H1 (cell line): ENCODE data around the gene ARAP3. TPM values are rescaled to one million over a fixed set of nuclear protein-coding genes. Genes with fewer than 3 reads are reported as not detected.

Experiments used
- BRCA1 ChIP-seq: IDR thresholded peaks from 2 replicates; pipeline ENCODE4 v1.6.1; 2012; ENCODE audit warnings: low read depth, low read length, improper control_type of control experiment
- CBX5 ChIP-seq: fragments of 300-800, 300-1000 bp; sonication (generic); IDR thresholded peaks from 2 replicates; pipeline ENCODE4 v1.7.1; 2016; ENCODE audit warnings: antibody characterized with exemption, low read length, low read depth
- EGR1 ChIP-seq: IDR thresholded peaks from 2 replicates; pipeline ENCODE4 v1.6.1; 2011; ENCODE audit warnings: low read depth, low read length, borderline replicate concordance
- EP300 ChIP-seq, 2 experiments: IDR thresholded peaks; 1 replicate in 1 of 2; 2 replicates in 1 of 2; pipeline ENCODE4 v1.6.1; 2011 to 2012; ENCODE audit warnings: low read depth in 2 of 2, low read length in 2 of 2, mild to moderate bottlenecking in 2 of 2, borderline replicate concordance in 1 of 2, inconsistent platforms in 1 of 2, moderate library complexity in 1 of 2
- EZH2 ChIP-seq: fragments of 200-600 bp; sonication (generic); IDR thresholded peaks from 2 replicates; pipeline ENCODE4 v1.7.1; 2012; ENCODE audit warnings: low read depth, mild to moderate bottlenecking, moderate library complexity, low read length, inconsistent platforms; ENCODE audit not compliant: severe bottlenecking
- GABPA ChIP-seq: IDR thresholded peaks from 2 replicates; pipeline ENCODE4 v1.6.1; 2011; ENCODE audit warnings: mild to moderate bottlenecking, low read length, moderate library complexity, borderline replicate concordance; ENCODE audit not compliant: insufficient read depth
- JUN ChIP-seq: IDR thresholded peaks from 2 replicates; pipeline ENCODE4 v1.6.1; 2011; ENCODE audit warnings: low read depth, mild to moderate bottlenecking, improper control_type of control experiment, low read length
- JUND ChIP-seq: IDR thresholded peaks from 2 replicates; pipeline ENCODE4 v1.6.1; 2011; ENCODE audit warnings: mild to moderate bottlenecking, improper control_type of control experiment, low read length
- KDM1A ChIP-seq: fragments of 200-600, 300-600 bp; sonication (generic); IDR thresholded peaks from 2 replicates; pipeline ENCODE4 v1.7.1; 2016; ENCODE audit warnings: mild to moderate bottlenecking, low read length, borderline replicate concordance
- POLR2A ChIP-seq, 2 experiments: IDR thresholded peaks; 1 replicate in 1 of 2; 2 replicates in 1 of 2; pipeline ENCODE4 v1.6.1; 2011; ENCODE audit warnings: low read depth in 2 of 2, low read length in 2 of 2, mild to moderate bottlenecking in 2 of 2; ENCODE audit errors: control extremely low read depth in 1 of 2
- RXRA ChIP-seq: IDR thresholded peaks from 2 replicates; pipeline ENCODE4 v1.6.1; 2011; ENCODE audit warnings: low read depth, mild to moderate bottlenecking, low read length, moderate library complexity; ENCODE audit not compliant: insufficient read depth
- SAP30 ChIP-seq: fragments of 300-600 bp; sonication (generic); IDR thresholded peaks from 2 replicates; pipeline ENCODE4 v1.7.1; 2012; ENCODE audit warnings: low read length, moderate library complexity, mild to moderate bottlenecking, inconsistent platforms; ENCODE audit not compliant: insufficient read depth, insufficient replicate concordance
- SIN3A ChIP-seq, 2 experiments: IDR thresholded peaks in 1 of 2; conservative IDR thresholded peaks in 1 of 2; 2 replicates each; pipeline ENCODE4 v1.6.1; 2011 to 2012; ENCODE audit warnings: low read length in 2 of 2, improper control_type of control experiment in 1 of 2, low read depth in 1 of 2, mild to moderate bottlenecking in 1 of 2
- SIX5 ChIP-seq: IDR thresholded peaks from 2 replicates; pipeline ENCODE4 v1.6.1; 2011; ENCODE audit warnings: mild to moderate bottlenecking, low read depth, low read length
- SP1 ChIP-seq: IDR thresholded peaks from 2 replicates; pipeline ENCODE4 v1.6.1; 2011; ENCODE audit warnings: low read depth, low read length
- SP2 ChIP-seq: IDR thresholded peaks from 2 replicates; pipeline ENCODE4 v1.6.1; 2012; ENCODE audit warnings: mild to moderate bottlenecking, low read length, inconsistent platforms
- SP4 ChIP-seq: IDR thresholded peaks from 2 replicates; pipeline ENCODE4 v1.6.1; 2012; ENCODE audit warnings: low read length, inconsistent platforms
- SRF ChIP-seq: IDR thresholded peaks from 2 replicates; pipeline ENCODE4 v1.6.1; 2011; ENCODE audit warnings: mild to moderate bottlenecking, low read depth, low read length, moderate library complexity
- SUZ12 ChIP-seq: fragments of 200-600 bp; sonication (generic); IDR thresholded peaks from 2 replicates; pipeline ENCODE4 v1.6.1; 2012; ENCODE audit warnings: mild to moderate bottlenecking, inconsistent platforms, low read length, moderate library complexity, mixed read lengths
- TCF12 ChIP-seq: IDR thresholded peaks from 2 replicates; pipeline ENCODE4 v1.6.1; 2011; ENCODE audit warnings: low read depth, mild to moderate bottlenecking, low read length
- TEAD4 ChIP-seq: IDR thresholded peaks from 2 replicates; pipeline ENCODE4 v1.6.1; 2012; ENCODE audit warnings: low read depth, low read length, inconsistent platforms, mixed read lengths
- ZNF274 ChIP-seq: IDR thresholded peaks from 2 replicates; pipeline ENCODE4 v1.7.0; 2012; ENCODE audit warnings: low read length, borderline replicate concordance; ENCODE audit errors: extremely low read depth
- polyA plus RNA-seq, 7 experiments: library from polyadenylated mRNA; depleted of rRNA in 3 of 7; stranded (reverse) in 5 of 7; unstranded in 2 of 7; fragments of >200 nt in 5 of 7; fragments of 200-250 nt in 2 of 7; gene quantifications; 1 replicate in 5 of 7; 2 replicates in 1 of 7; 4 replicates in 1 of 7; pipeline versions ENCODE4 v1.2.1 to v1.2.3, GENCODE V29; 2011 to 2013; ENCODE audit warnings: missing spikeins in 2 of 7, mixed read lengths in 2 of 7
- total RNA-seq: library from RNA; stranded (reverse); fragmentation: NEBNext Ultra II Directional; extraction: Animal tissue kit (Norgen Biotek cat#: 25700); gene quantifications from 2 replicates; pipeline ENCODE4 v1.2.1, GENCODE V29; 2021
- TF ChIP-seq, protein P1 (sequence below): IDR thresholded peaks from 2 replicates; pipeline ENCODE4 v1.6.1; 2011; ENCODE audit warnings: low read length, improper control_type of control experiment
- TF ChIP-seq, protein P2 (sequence below): IDR thresholded peaks from 2 replicates; pipeline ENCODE4 v1.6.1; 2011; ENCODE audit warnings: low read depth, mild to moderate bottlenecking, low read length; ENCODE audit not compliant: insufficient read depth

ARAP3 gene
- total and polyA plus RNA-seq, 2 of the 8 experiments (the other 6 are each of a cell fraction or from before 2014, with no cell fraction given) = 14.4 to 48.6 TPM

DNA sequence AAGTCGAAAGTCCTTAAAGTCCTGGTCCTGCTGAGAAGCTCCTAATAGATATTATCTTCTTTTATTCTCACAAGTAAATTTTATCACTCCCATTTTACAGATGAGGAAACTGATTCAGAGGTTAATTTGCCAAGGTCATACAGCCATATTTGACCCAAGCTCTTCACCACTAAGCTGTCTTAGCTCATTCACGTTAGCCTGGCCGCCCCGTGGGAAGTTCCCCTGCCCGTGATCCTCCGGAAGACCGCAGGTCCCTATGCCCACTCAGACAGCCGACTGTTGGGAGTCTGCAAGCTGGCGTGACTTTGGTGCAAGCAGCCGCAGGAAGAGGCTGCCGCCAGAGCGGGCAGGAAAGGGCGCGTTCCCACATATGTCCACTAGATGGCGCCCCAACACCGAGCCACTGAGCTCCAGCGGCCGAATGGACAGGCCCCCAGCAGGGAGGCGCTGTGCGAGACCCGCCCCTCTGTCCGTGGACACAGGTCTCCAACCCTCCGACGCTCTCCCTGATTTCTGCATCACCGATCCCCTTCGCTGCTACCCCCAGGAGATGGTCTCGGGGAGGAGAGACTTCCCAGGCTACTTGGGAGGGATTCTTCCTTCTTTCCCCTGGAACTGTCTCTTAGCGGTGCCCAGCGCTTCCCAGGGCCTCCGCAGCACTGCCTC lies 10.0 kb upstream of the ARAP3 start (continued):
- peak; percentile 57 for TF ChIP-seq SAP30
- peak in 1 of 2 experiments; percentile 87; a peak in 1 of 4 replicates for TF ChIP-seq SIN3A (conservative IDR thresholded peaks at IDR 0.05 in 1 of 2, IDR thresholded peaks at IDR 0.05 in 1 of 2; ENCODE audit: low read depth in 1 of 2, low read length in 2 of 2)
- TF ChIP-seq SP2 = no peak
- no peak for TF ChIP-seq BRCA1
- TF ChIP-seq ZNF274 = no peak
- no peak for TF ChIP-seq RXRA
- no peak for TF ChIP-seq EGR1
- peak; percentile 98 for TF ChIP-seq KDM1A
- no peak for TF ChIP-seq JUND
- TF ChIP-seq GABPA = no peak
- TF ChIP-seq SUZ12 = no peak
- TF ChIP-seq SP4 = peak; percentile 41; the same call in 1 of the 2 replicates
- TF ChIP-seq TEAD4 = no peak
- TF ChIP-seq SRF = no peak
- TF ChIP-seq POLR2A (IDR thresholded peaks at IDR 0.05; ENCODE audit: control extremely low read depth in 1 of 2, low read depth in 2 of 2, low read length in 2 of 2) = no peak
- no peak for TF ChIP-seq EP300 (IDR thresholded peaks at IDR 0.05; ENCODE audit: borderline replicate concordance in 1 of 2, low read depth in 2 of 2, low read length in 2 of 2)
- no peak for TF ChIP-seq TCF12
- no peak for TF ChIP-seq SIX5
- no peak for TF ChIP-seq CBX5
- 0 out of 2 replicates have a peak, but pooled peaks have one; percentile 18 for TF ChIP-seq SP1
- no peak for TF ChIP-seq JUN
- no peak for TF ChIP-seq EZH2
- TF ChIP-seq, protein P1, sequence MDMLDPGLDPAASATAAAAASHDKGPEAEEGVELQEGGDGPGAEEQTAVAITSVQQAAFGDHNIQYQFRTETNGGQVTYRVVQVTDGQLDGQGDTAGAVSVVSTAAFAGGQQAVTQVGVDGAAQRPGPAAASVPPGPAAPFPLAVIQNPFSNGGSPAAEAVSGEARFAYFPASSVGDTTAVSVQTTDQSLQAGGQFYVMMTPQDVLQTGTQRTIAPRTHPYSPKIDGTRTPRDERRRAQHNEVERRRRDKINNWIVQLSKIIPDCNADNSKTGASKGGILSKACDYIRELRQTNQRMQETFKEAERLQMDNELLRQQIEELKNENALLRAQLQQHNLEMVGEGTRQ = no peak
- TF ChIP-seq, protein P2, sequence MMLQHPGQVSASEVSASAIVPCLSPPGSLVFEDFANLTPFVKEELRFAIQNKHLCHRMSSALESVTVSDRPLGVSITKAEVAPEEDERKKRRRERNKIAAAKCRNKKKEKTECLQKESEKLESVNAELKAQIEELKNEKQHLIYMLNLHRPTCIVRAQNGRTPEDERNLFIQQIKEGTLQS = no peak
